Measurements from ENCODE around the gene RAB15.

Gene RAB15

GRCh38 chr14:64971491-64971942, 619 bp downstream of the RAB15 start:
- H3K4me3 ChIP-seq (ENCODE audit: insufficient read depth, low read depth, low read length, poor library complexity, severe bottlenecking) = peak overlapping the region; percentile 68
- no peak overlapping the region for H3K27ac ChIP-seq (ENCODE audit: insufficient read depth, low read length, poor library complexity, severe bottlenecking)
- H3K4me1 ChIP-seq (ENCODE audit: control insufficient read depth, insufficient read depth, low read length, poor library complexity, severe bottlenecking) = peaks cover 11% of the 10 kb centered on the region
- H3K27me3 ChIP-seq (replicated peaks; ENCODE audit: control insufficient read depth, insufficient read depth, low read length, poor library complexity, severe bottlenecking) = no peaks in the 10 kb centered on the region
- DNase-seq = no peak
- no peaks in the 10 kb centered on the region for H3K36me3 ChIP-seq (ENCODE audit: control insufficient read depth, insufficient read depth, low read length)
- no peaks in the 10 kb centered on the region for H3K9me3 ChIP-seq (ENCODE audit: control insufficient read depth, low read length)

GRCh38 chr14:64970776-64971477, 1.2 kb downstream of the RAB15 start:
- Histone ChIP-seq H3K4me3 (ENCODE audit: insufficient read depth, low read depth, low read length, poor library complexity, severe bottlenecking) (peak overlapping the region; percentile 68), H3K4me1 (ENCODE audit: control insufficient read depth, insufficient read depth, low read length, poor library complexity, severe bottlenecking) (peaks cover 11% of the 10 kb centered on the region), H3K27me3 (replicated peaks; ENCODE audit: control insufficient read depth, insufficient read depth, low read length, poor library complexity, severe bottlenecking) (no peaks in the 10 kb centered on the region), H3K36me3 (ENCODE audit: control insufficient read depth, insufficient read depth, low read length) (no peaks in the 10 kb centered on the region), H3K27ac (ENCODE audit: insufficient read depth, low read length, poor library complexity, severe bottlenecking) (no peak overlapping the region), H3K9me3 (ENCODE audit: control insufficient read depth, low read length) (no peaks in the 10 kb centered on the region)
- no peak for DNase-seq

GRCh38 chr14:64970041-64970440, 2.1 kb downstream of the RAB15 start:
- Histone ChIP-seq H3K36me3 (ENCODE audit: control insufficient read depth, insufficient read depth, low read length) (no peaks in the 10 kb centered on the region), H3K27ac (ENCODE audit: insufficient read depth, low read length, poor library complexity, severe bottlenecking) (no peak overlapping the region), H3K4me1 (ENCODE audit: control insufficient read depth, insufficient read depth, low read length, poor library complexity, severe bottlenecking) (peaks cover 11% of the 10 kb centered on the region), H3K9me3 (ENCODE audit: control insufficient read depth, low read length) (no peaks in the 10 kb centered on the region), H3K27me3 (replicated peaks; ENCODE audit: control insufficient read depth, insufficient read depth, low read length, poor library complexity, severe bottlenecking) (no peaks in the 10 kb centered on the region), H3K4me3 (ENCODE audit: insufficient read depth, low read depth, low read length, poor library complexity, severe bottlenecking) (no peak overlapping the region)
- DNase-seq = no peak

GRCh38 chr14:64968651-64969050, 3.5 kb downstream of the RAB15 start:
- no peaks in the 10 kb centered on the region for H3K36me3 ChIP-seq (ENCODE audit: control insufficient read depth, insufficient read depth, low read length)
- no peaks in the 10 kb centered on the region for H3K9me3 ChIP-seq (ENCODE audit: control insufficient read depth, low read length)
- no peak for DNase-seq
- H3K27me3 ChIP-seq (replicated peaks; ENCODE audit: control insufficient read depth, insufficient read depth, low read length, poor library complexity, severe bottlenecking) = no peaks in the 10 kb centered on the region
- H3K4me3 ChIP-seq (ENCODE audit: insufficient read depth, low read depth, low read length, poor library complexity, severe bottlenecking) = no peak overlapping the region
- peaks cover 11% of the 10 kb centered on the region for H3K4me1 ChIP-seq (ENCODE audit: control insufficient read depth, insufficient read depth, low read length, poor library complexity, severe bottlenecking)
- H3K27ac ChIP-seq (ENCODE audit: insufficient read depth, low read length, poor library complexity, severe bottlenecking) = no peak overlapping the region

- H3K4me3 ChIP-seq (ENCODE audit: insufficient read depth, low read depth, low read length, poor library complexity, severe bottlenecking) = no peak overlapping the region
- no peaks in the 10 kb centered on the region for H3K27me3 ChIP-seq (replicated peaks; ENCODE audit: control insufficient read depth, insufficient read depth, low read length, poor library complexity, severe bottlenecking)
- H3K9me3 ChIP-seq (ENCODE audit: control insufficient read depth, low read length) = no peaks in the 10 kb centered on the region
- H3K27ac ChIP-seq (ENCODE audit: insufficient read depth, low read length, poor library complexity, severe bottlenecking) = no peak overlapping the region
- H3K4me1 ChIP-seq (ENCODE audit: control insufficient read depth, insufficient read depth, low read length, poor library complexity, severe bottlenecking) = peaks cover 11% of the 10 kb centered on the region
- H3K36me3 ChIP-seq (ENCODE audit: control insufficient read depth, insufficient read depth, low read length) = no peaks in the 10 kb centered on the region
- DNase-seq = no peak
Measured at GRCh38 chr14:64968167-64968566, 4.0 kb downstream of the RAB15 start.

GRCh38 chr14:64966976-64967375, 5.2 kb downstream of the RAB15 start:
- no peaks in the 10 kb centered on the region for H3K27me3 ChIP-seq (replicated peaks; ENCODE audit: control insufficient read depth, insufficient read depth, low read length, poor library complexity, severe bottlenecking)
- H3K4me1 ChIP-seq (ENCODE audit: control insufficient read depth, insufficient read depth, low read length, poor library complexity, severe bottlenecking) = peaks cover 7% of the 10 kb centered on the region
- no peak overlapping the region for H3K4me3 ChIP-seq (ENCODE audit: insufficient read depth, low read depth, low read length, poor library complexity, severe bottlenecking)
- no peaks in the 10 kb centered on the region for H3K36me3 ChIP-seq (ENCODE audit: control insufficient read depth, insufficient read depth, low read length)
- no peak overlapping the region for H3K27ac ChIP-seq (ENCODE audit: insufficient read depth, low read length, poor library complexity, severe bottlenecking)
- no peak for DNase-seq
- no peaks in the 10 kb centered on the region for H3K9me3 ChIP-seq (ENCODE audit: control insufficient read depth, low read length)

- DNase-seq = no peak
- Histone ChIP-seq H3K27ac (ENCODE audit: insufficient read depth, low read length, poor library complexity, severe bottlenecking) (no peak overlapping the region), H3K36me3 (ENCODE audit: control insufficient read depth, insufficient read depth, low read length) (no peaks in the 10 kb centered on the region), H3K4me3 (ENCODE audit: insufficient read depth, low read depth, low read length, poor library complexity, severe bottlenecking) (no peak overlapping the region), H3K27me3 (replicated peaks; ENCODE audit: control insufficient read depth, insufficient read depth, low read length, poor library complexity, severe bottlenecking) (no peaks in the 10 kb centered on the region), H3K4me1 (ENCODE audit: control insufficient read depth, insufficient read depth, low read length, poor library complexity, severe bottlenecking) (no peaks in the 10 kb centered on the region), H3K9me3 (ENCODE audit: control insufficient read depth, low read length) (no peaks in the 10 kb centered on the region)
Measured at GRCh38 chr14:64965356-64966000, 6.7 kb downstream of the RAB15 start.

GRCh38 chr14:64963611-64964010, 8.5 kb downstream of the RAB15 start:
- no peak overlapping the region for H3K27ac ChIP-seq (ENCODE audit: insufficient read depth, low read length, poor library complexity, severe bottlenecking)
- no peaks in the 10 kb centered on the region for H3K9me3 ChIP-seq (ENCODE audit: control insufficient read depth, low read length)
- no peak for DNase-seq
- H3K4me3 ChIP-seq (ENCODE audit: insufficient read depth, low read depth, low read length, poor library complexity, severe bottlenecking) = no peak overlapping the region
- no peaks in the 10 kb centered on the region for H3K36me3 ChIP-seq (ENCODE audit: control insufficient read depth, insufficient read depth, low read length)
- no peaks in the 10 kb centered on the region for H3K4me1 ChIP-seq (ENCODE audit: control insufficient read depth, insufficient read depth, low read length, poor library complexity, severe bottlenecking)
- H3K27me3 ChIP-seq (replicated peaks; ENCODE audit: control insufficient read depth, insufficient read depth, low read length, poor library complexity, severe bottlenecking) = no peaks in the 10 kb centered on the region

- Histone ChIP-seq H3K27me3 (replicated peaks; ENCODE audit: control insufficient read depth, insufficient read depth, low read length, poor library complexity, severe bottlenecking) (no peaks in the 10 kb centered on the region), H3K4me1 (ENCODE audit: control insufficient read depth, insufficient read depth, low read length, poor library complexity, severe bottlenecking) (no peaks in the 10 kb centered on the region), H3K36me3 (ENCODE audit: control insufficient read depth, insufficient read depth, low read length) (no peaks in the 10 kb centered on the region), H3K9me3 (ENCODE audit: control insufficient read depth, low read length) (no peaks in the 10 kb centered on the region), H3K27ac (ENCODE audit: insufficient read depth, low read length, poor library complexity, severe bottlenecking) (no peak overlapping the region), H3K4me3 (ENCODE audit: insufficient read depth, low read depth, low read length, poor library complexity, severe bottlenecking) (no peak overlapping the region)
- no peak for DNase-seq
Measured at GRCh38 chr14:64960762-64961276, 11.3 kb downstream of the RAB15 start.

GRCh38 chr14:64958743-64959142, 13.4 kb downstream of the RAB15 start:
- no peak overlapping the region for H3K27ac ChIP-seq (ENCODE audit: insufficient read depth, low read length, poor library complexity, severe bottlenecking)
- no peaks in the 10 kb centered on the region for H3K27me3 ChIP-seq (replicated peaks; ENCODE audit: control insufficient read depth, insufficient read depth, low read length, poor library complexity, severe bottlenecking)
- H3K9me3 ChIP-seq (ENCODE audit: control insufficient read depth, low read length) = no peaks in the 10 kb centered on the region
- no peak overlapping the region for H3K4me3 ChIP-seq (ENCODE audit: insufficient read depth, low read depth, low read length, poor library complexity, severe bottlenecking)
- no peaks in the 10 kb centered on the region for H3K36me3 ChIP-seq (ENCODE audit: control insufficient read depth, insufficient read depth, low read length)
- H3K4me1 ChIP-seq (ENCODE audit: control insufficient read depth, insufficient read depth, low read length, poor library complexity, severe bottlenecking) = no peaks in the 10 kb centered on the region
- no peak for DNase-seq
